ENCODE results near the gene TBCCD1. TPM values are rescaled to one million over a fixed set of nuclear protein-coding genes. Genes with fewer than 3 reads are reported as not detected.

TBCCD1 gene
- polyA plus RNA-seq, 1 donor (not counting 4 experiments of a cell fraction or from before 2014, with no cell fraction given), result 15.8 TPM

- no peak overlapping the region for H3K4me3 ChIP-seq (ENCODE audit: control insufficient read depth in 2 of 3, extremely low read depth in 1 of 3, insufficient read depth in 2 of 3, low read depth in 1 of 3, low read length in 3 of 3)
- H3K4me1 ChIP-seq (ENCODE audit: control insufficient read depth, extremely low read depth, insufficient read depth, low read length), result no peaks in the 10 kb centered on the region
- no peak overlapping the region for H3K27ac ChIP-seq (ENCODE audit: control insufficient read depth, insufficient read depth, low read length)
- dilution Hi-C loops (cut with MboI; ENCODE audit: extremely low pct_ligation_motif_present, low sequenced_read_pairs), result no loop called here
- H3K9me3 ChIP-seq (ENCODE audit: control insufficient read depth, low read depth, low read length), result no peaks in the 10 kb centered on the region
- no peaks in the 10 kb centered on the region for H3K27me3 ChIP-seq (ENCODE audit: control insufficient read depth, extremely low read depth, insufficient read depth, low read length)
- H3K79me2 ChIP-seq (ENCODE audit: control insufficient read depth, insufficient read depth, low read length), result no peaks in the 10 kb centered on the region
- no peaks in the 10 kb centered on the region for H4K20me1 ChIP-seq (ENCODE audit: control insufficient read depth, extremely low read depth, insufficient read depth, low read length)
- H3K4me2 ChIP-seq (ENCODE audit: control insufficient read depth, extremely low read depth, insufficient read depth, low read depth, low read length), result no peak overlapping the region
- H2AFZ ChIP-seq (ENCODE audit: control insufficient read depth, low read length), result no peak overlapping the region
- no peak overlapping the region for H3K9ac ChIP-seq (ENCODE audit: control insufficient read depth, extremely low read depth, insufficient read depth, low read length)
- peaks cover 15 to 19% of the 10 kb centered on the region in 2 experiments for H3K36me3 ChIP-seq (ENCODE audit: control insufficient read depth in 2 of 2, extremely low read depth in 1 of 2, insufficient read depth in 2 of 2, low read length in 2 of 2)
- DNase-seq (ENCODE audit: low read depth, low spot score) (no peak), FAIRE-seq (no peak)
- H3K9me1 ChIP-seq (ENCODE audit: control insufficient read depth, extremely low read depth, insufficient read depth, low read length), result no peaks in the 10 kb centered on the region
- TF ChIP-seq EZH2 (IDR thresholded peaks at IDR 0.05; ENCODE audit: low read length), result no peak
- no peak for TF ChIP-seq CTCF (optimal IDR thresholded peaks at IDR 0.05 in 1 of 3, IDR thresholded peaks at IDR 0.05 in 1 of 3, conservative IDR thresholded peaks at IDR 0.05 in 1 of 3; ENCODE audit: extremely low read depth in 1 of 3, insufficient read depth in 2 of 3, low read length in 3 of 3)
These were observed 14.6 kb downstream of the TBCCD1 start for GRCh38 chr3:186552408-186553031.

GRCh38 chr3:186551387-186551786 is 15.8 kb downstream of the TBCCD1 start:
- dilution Hi-C loops (cut with MboI; ENCODE audit: extremely low pct_ligation_motif_present, low sequenced_read_pairs), result no loop called here
- no peak for FAIRE-seq
- H3K4me1 ChIP-seq (ENCODE audit: control insufficient read depth, extremely low read depth, insufficient read depth, low read length), result no peaks in the 10 kb centered on the region
- no peak overlapping the region for H3K9ac ChIP-seq (ENCODE audit: control insufficient read depth, extremely low read depth, insufficient read depth, low read length)
- H3K27me3 ChIP-seq (ENCODE audit: control insufficient read depth, extremely low read depth, insufficient read depth, low read length), result no peaks in the 10 kb centered on the region
- TF ChIP-seq CTCF (optimal IDR thresholded peaks at IDR 0.05 in 1 of 3, IDR thresholded peaks at IDR 0.05 in 1 of 3, conservative IDR thresholded peaks at IDR 0.05 in 1 of 3; ENCODE audit: extremely low read depth in 1 of 3, insufficient read depth in 2 of 3, low read length in 3 of 3) (peak in 1 of 3 experiments; percentile 26), EZH2 (IDR thresholded peaks at IDR 0.05; ENCODE audit: low read length) (no peak)
- no peaks in the 10 kb centered on the region for H3K9me3 ChIP-seq (ENCODE audit: control insufficient read depth, low read depth, low read length)
- no peak overlapping the region for H2AFZ ChIP-seq (ENCODE audit: control insufficient read depth, low read length)
- H3K79me2 ChIP-seq (ENCODE audit: control insufficient read depth, insufficient read depth, low read length), result no peaks in the 10 kb centered on the region
- no peak for DNase-seq (ENCODE audit: low read depth, low spot score)
- no peak overlapping the region for H3K4me3 ChIP-seq (ENCODE audit: control insufficient read depth in 2 of 3, extremely low read depth in 1 of 3, insufficient read depth in 2 of 3, low read depth in 1 of 3, low read length in 3 of 3)
- no peaks in the 10 kb centered on the region for H4K20me1 ChIP-seq (ENCODE audit: control insufficient read depth, extremely low read depth, insufficient read depth, low read length)
- H3K9me1 ChIP-seq (ENCODE audit: control insufficient read depth, extremely low read depth, insufficient read depth, low read length), result no peaks in the 10 kb centered on the region
- no peak overlapping the region for H3K4me2 ChIP-seq (ENCODE audit: control insufficient read depth, extremely low read depth, insufficient read depth, low read depth, low read length)
- peaks cover 11 to 19% of the 10 kb centered on the region in 2 experiments for H3K36me3 ChIP-seq (ENCODE audit: control insufficient read depth in 2 of 2, extremely low read depth in 1 of 2, insufficient read depth in 2 of 2, low read length in 2 of 2)
- no peak overlapping the region for H3K27ac ChIP-seq (ENCODE audit: control insufficient read depth, insufficient read depth, low read length)
